K562 (cell line): ENCODE data around the gene USP49. TPM values are rescaled to one million over a fixed set of nuclear protein-coding genes. Genes with fewer than 3 reads are reported as not detected.

ENCODE experiments used
- CREB3L1 ChIP-seq: fragments of 450-650 bp; IDR thresholded peaks from 2 replicates; pipeline ENCODE4 v1.6.1; 2014; ENCODE audit warnings: low read depth, mild to moderate bottlenecking, moderate library complexity, borderline replicate concordance
- DNMT1 ChIP-seq: fragments of 450-650 bp; IDR thresholded peaks from 2 replicates; pipeline ENCODE4 v1.6.1; 2016; ENCODE audit warnings: antibody characterized with exemption, mild to moderate bottlenecking
- ELF1 ChIP-seq: fragments of 200-800 bp; sonication (Bioruptor generic); IDR thresholded peaks from 2 replicates; pipeline ENCODE4 v1.6.1; 2016; ENCODE audit warnings: missing genetic modification characterization, missing compliant biosample characterization
- ERF ChIP-seq: fragments of 450-650 bp; formaldehyde crosslinking; IDR thresholded peaks from 2 replicates; pipeline ENCODE4 v1.4.0; 2020; ENCODE audit warnings: mild to moderate bottlenecking, mixed read lengths
- FOXJ2 ChIP-seq: fragments of 200-800 bp; sonication (Bioruptor generic); IDR thresholded peaks from 2 replicates; pipeline ENCODE4 v1.6.1; 2016; ENCODE audit warnings: missing genetic modification characterization, missing compliant biosample characterization
- FOXK2 ChIP-seq, 2 experiments: fragments of 450-650 bp; IDR thresholded peaks in 1 of 2; conservative IDR thresholded peaks in 1 of 2; 2 replicates each; pipeline ENCODE4 v1.6.1; 2016; ENCODE audit warnings: low read depth in 2 of 2, mild to moderate bottlenecking in 1 of 2
- FOXP1 ChIP-seq: sonication (generic); formaldehyde crosslinking; IDR thresholded peaks from 2 replicates; pipeline ENCODE4 v1.8.0; 2022; ENCODE audit warnings: mild to moderate bottlenecking, missing genetic modification reagents
- KLF16 ChIP-seq: IDR thresholded peaks from 2 replicates; pipeline ENCODE4 v1.6.1; 2016; ENCODE audit warnings: antibody characterized with exemption
- MAFG ChIP-seq: fragments of 450-650 bp; conservative IDR thresholded peaks from 2 replicates; pipeline ENCODE4 v1.6.1; 2016; ENCODE audit warnings: missing genetic modification characterization, missing compliant biosample characterization
- MED1 ChIP-seq: sonication (generic); formaldehyde crosslinking; IDR thresholded peaks from 2 replicates; pipeline ENCODE4 v1.8.1; 2023; ENCODE audit warnings: missing genetic modification reagents, borderline replicate concordance
- MITF ChIP-seq: IDR thresholded peaks from 2 replicates; pipeline ENCODE4 v1.6.1; 2014; ENCODE audit warnings: antibody characterized with exemption
- MYC ChIP-seq, 2 experiments: fragments of 250-450 bp in 1 of 2; sonication (Bioruptor Pico) in 1 of 2; IDR thresholded peaks; 2 replicates each; pipeline versions ENCODE4 v1.5.1 to v1.6.1; 2012 to 2021; ENCODE audit warnings: low read depth in 2 of 2, borderline replicate concordance in 1 of 2, improper control_type of control experiment in 1 of 2, low read length in 1 of 2, mild to moderate bottlenecking in 1 of 2, moderate library complexity in 1 of 2
- NFE2 ChIP-seq: IDR thresholded peaks from 2 replicates; pipeline ENCODE4 v1.6.1; 2014; ENCODE audit warnings: antibody characterized with exemption, low read depth
- NFIC ChIP-seq: fragments of 450-650 bp; IDR thresholded peaks from 2 replicates; pipeline ENCODE4 v1.6.1; 2017; ENCODE audit warnings: mild to moderate bottlenecking, inconsistent platforms
- PTTG1 ChIP-seq: fragments of 450-650 bp; IDR thresholded peaks from 2 replicates; pipeline ENCODE4 v1.6.1; 2016; ENCODE audit warnings: low read depth, mild to moderate bottlenecking, missing genetic modification characterization, missing compliant biosample characterization
- RBM14 ChIP-seq: fragments of 200-400 bp; formaldehyde crosslinking; IDR thresholded peaks from 2 replicates; pipeline ENCODE4 v1.6.1; 2018; ENCODE audit warnings: low read depth, mild to moderate bottlenecking, low read length, moderate library complexity, borderline replicate concordance; ENCODE audit not compliant: insufficient read depth
- SMAD4 ChIP-seq: fragments of 250-450 bp; sonication (Bioruptor Pico); conservative IDR thresholded peaks from 2 replicates; pipeline ENCODE4 v1.8.0; 2021; ENCODE audit warnings: inconsistent platforms, mild to moderate bottlenecking, moderate library complexity
- SUPT5H ChIP-seq: fragments of 450-650 bp; IDR thresholded peaks from 2 replicates; pipeline ENCODE4 v1.6.1; 2016
- THAP12 ChIP-seq: fragments of 250-450 bp; sonication (Bioruptor Pico); IDR thresholded peaks from 2 replicates; pipeline ENCODE4 v1.9.0; 2021; ENCODE audit warnings: mild to moderate bottlenecking, inconsistent platforms
- ZNF140 ChIP-seq: fragments of 250-450 bp; sonication (Bioruptor Pico); IDR thresholded peaks from 2 replicates; pipeline ENCODE4 v1.8.0; 2021; ENCODE audit warnings: moderate library complexity, mild to moderate bottlenecking, inconsistent platforms
- ZNF184 ChIP-seq: sonication (generic); formaldehyde crosslinking; IDR thresholded peaks from 2 replicates; pipeline ENCODE4 v1.5.0; 2020; ENCODE audit warnings: missing genetic modification reagents
- ZNF384 ChIP-seq: IDR thresholded peaks from 2 replicates; pipeline ENCODE4 v1.6.1; 2012; ENCODE audit warnings: low read depth, low read length, improper control_type of control experiment
- ZNF584 ChIP-seq: fragments of 200-800 bp; sonication (Bioruptor generic); IDR thresholded peaks from 2 replicates; pipeline ENCODE4 v1.6.1; 2016; ENCODE audit warnings: low read depth, mild to moderate bottlenecking, missing genetic modification characterization, missing compliant biosample characterization
- ZNF696 ChIP-seq: fragments of 250-450 bp; sonication (Bioruptor Pico); conservative IDR thresholded peaks from 2 replicates; pipeline ENCODE4 v1.4.0; 2020; ENCODE audit warnings: mild to moderate bottlenecking, moderate library complexity
- polyA plus RNA-seq, 8 experiments: library from polyadenylated mRNA; depleted of rRNA in 4 of 8; stranded (reverse) in 5 of 8; unstranded in 3 of 8; fragments of >200 nt; fragmentation: Nextera tagmentation in 2 of 8; fragmentation: Illumina TruSeq in 1 of 8; extraction: Ambion mirVana in 2 of 8; extraction: Trizol in 1 of 8; gene quantifications; 2 replicates each; pipeline versions ENCODE4 v1.2.1 to v1.2.3, GENCODE V29; 2011 to 2014; ENCODE audit warnings: inconsistent platforms in 1 of 8, missing spikeins in 1 of 8
- total RNA-seq, 7 experiments: library from RNA; depleted of rRNA in 6 of 7; stranded (reverse); fragments of >200 nt in 6 of 7; fragmentation: Illumina TruSeq in 2 of 7; extraction: Trizol in 2 of 7; gene quantifications; 2 replicates each; pipeline versions ENCODE4 v1.2.1 to v1.2.3, GENCODE V29; 2011 to 2021; ENCODE audit warnings: low replicate concordance in 1 of 7

USP49 gene
- total and polyA plus RNA-seq, 9 of the 15 experiments (the other 6 are each of a cell fraction or from before 2014, with no cell fraction given), result 1.0 to 9.9 (median 6.5) TPM

GRCh38 chr6:41747256-41748101, 147.7 kb downstream of the USP49 start, which contains the start of gene PGC (continued):
- TF ChIP-seq CREB3L1 (no peak), ZNF584 (CRISPR knock-in tag) (no peak), ELF1 (tag) (no peak), NFIC (peak; percentile 55; the same call in 1 of the 2 replicates), THAP12 (CRISPR knock-in tag) (no peak), FOXP1 (CRISPR knock-in tag) (0 out of 2 replicates have a peak, but pooled peaks have one; percentile 53), MYC (IDR thresholded peaks at IDR 0.05; ENCODE audit: low read depth, low read length) (peak; percentile 13; the same call in 1 of the 2 replicates), MYC (CRISPR knock-in tag; IDR thresholded peaks at IDR 0.05; ENCODE audit: borderline replicate concordance, low read depth) (no peak), ZNF384 (no peak), FOXJ2 (tag) (0 out of 2 replicates have a peak, but pooled peaks have one; percentile 40), SUPT5H (no peak), ZNF184 (CRISPR knock-in tag) (no peak), MAFG (no peak), FOXK2 (conservative IDR thresholded peaks at IDR 0.05 in 1 of 2, IDR thresholded peaks at IDR 0.05 in 1 of 2; ENCODE audit: low read depth in 2 of 2) (no peak), PTTG1 (no peak), MITF (no peak), ZNF140 (CRISPR knock-in tag) (no peak), RBM14 (no peak), MED1 (CRISPR knock-in tag) (no peak), SMAD4 (CRISPR knock-in tag) (0 out of 2 replicates have a peak, but pooled peaks have one; percentile 28), ZNF696 (CRISPR knock-in tag) (no peak), ERF (CRISPR knock-in tag) (no peak), NFE2 (no peak), KLF16 (no peak), DNMT1 (no peak)
